GM11168 (cell line): ENCODE results near the gene CLINT1.
"Not testable (repeated sequence)": the region's sequence is repeated elsewhere in the genome, so short reads cannot be mapped to it uniquely, and the experiment has no call there.

Experiments
- in situ Hi-C: fragments of 300-500 bp; cut with MboI; formaldehyde crosslinking; loops from one replicate; pipeline ENCODE4 v1.12.0; 2022; ENCODE audit warnings: low sequenced_read_pairs; ENCODE audit not compliant: unreplicated experiment

The CLINT1 gene

GRCh38 chr5:157858527-157859226 lies at the start of gene CLINT1:
Gene CLINT1 (minus strand): TSS chr5:157859145. CDS start chr5:157858970, 175 bp downstream.
- in situ Hi-C loops, result no loop called here

GRCh38 chr5:157908459-157908858 lies 49.5 kb upstream of the CLINT1 start:
- in situ Hi-C loops, result no loop called here

GRCh38 chr5:157907479-157907878 lies 48.5 kb upstream of the CLINT1 start:
- in situ Hi-C loops, result no loop called here

- in situ Hi-C loops, result no loop called here
Measured at GRCh38 chr5:157903117-157903450, 44.1 kb upstream of the CLINT1 start.

- in situ Hi-C loops, result no loop called here
Measured at GRCh38 chr5:157902449-157903116, 43.6 kb upstream of the CLINT1 start.

GRCh38 chr5:157900644-157901043 lies 41.7 kb upstream of the CLINT1 start:
- in situ Hi-C loops, result no loop called here

- in situ Hi-C loops, result no loop called here
Measured at GRCh38 chr5:157893611-157894010, 34.7 kb upstream of the CLINT1 start.

GRCh38 chr5:157892974-157893373 lies 34.0 kb upstream of the CLINT1 start:
- in situ Hi-C loops, result no loop called here

- in situ Hi-C loops, result no loop called here
Measured at GRCh38 chr5:157890836-157891597, 32.1 kb upstream of the CLINT1 start.

GRCh38 chr5:157888814-157889532 lies 30.0 kb upstream of the CLINT1 start:
- in situ Hi-C loops, result no loop called here

- in situ Hi-C loops, result no loop called here
Measured at GRCh38 chr5:157886796-157887380, 27.9 kb upstream of the CLINT1 start.

- in situ Hi-C loops, result not testable (repeated sequence)
Measured at GRCh38 chr5:157885051-157885450, 26.1 kb upstream of the CLINT1 start.

- in situ Hi-C loops, result not testable (repeated sequence)
Measured at GRCh38 chr5:157881498-157881897, 22.6 kb upstream of the CLINT1 start.

- in situ Hi-C loops, result no loop called here
Measured at GRCh38 chr5:157877821-157878220, 18.9 kb upstream of the CLINT1 start.

- in situ Hi-C loops, result no loop called here
Measured at GRCh38 chr5:157874861-157875260, 15.9 kb upstream of the CLINT1 start.

GRCh38 chr5:157870837-157871834 lies 12.2 kb upstream of the CLINT1 start:
- in situ Hi-C loops, result no loop called here

- in situ Hi-C loops, result no loop called here
Measured at GRCh38 chr5:157867751-157868387, 8.9 kb upstream of the CLINT1 start.

GRCh38 chr5:157866536-157866935 lies 7.6 kb upstream of the CLINT1 start:
- in situ Hi-C loops, result no loop called here

GRCh38 chr5:157865781-157866180 lies 6.8 kb upstream of the CLINT1 start:
- in situ Hi-C loops, result no loop called here
